Nephron progenitor cell (in vitro differentiated cells): ENCODE data around the gene CAMK1G.

Experiments used
- DNase-seq: peaks from one replicate; pipeline ENCODE4 v3.0.0; 2021
- H3K27ac Mint-ChIP-seq: 2 replicates; pipeline ENCODE4 v1.8.0; 2021; ENCODE audit warnings: mild to moderate bottlenecking, moderate library complexity, mixed read lengths
- H3K27me3 Mint-ChIP-seq: 2 replicates; pipeline ENCODE4 v1.8.0; 2021; ENCODE audit warnings: mild to moderate bottlenecking, low read depth, mixed read lengths; ENCODE audit not compliant: poor library complexity
- H3K36me3 Mint-ChIP-seq: 2 replicates; pipeline ENCODE4 v1.8.0; 2021; ENCODE audit warnings: low read depth, mixed read lengths
- H3K4me1 Mint-ChIP-seq: 2 replicates; pipeline ENCODE4 v1.8.0; 2021; ENCODE audit warnings: mixed read lengths
- H3K4me3 Mint-ChIP-seq: 2 replicates; pipeline ENCODE4 v1.8.0; 2021; ENCODE audit warnings: mild to moderate bottlenecking, moderate library complexity, mixed read lengths
- H3K9me3 Mint-ChIP-seq: 2 replicates; pipeline ENCODE4 v1.8.0; 2021; ENCODE audit warnings: mild to moderate bottlenecking, moderate library complexity, mixed read lengths
- TF ChIP-seq, protein P1 (sequence below): fragments of 200-600 bp; sonication (generic); IDR thresholded peaks from 2 replicates; pipeline ENCODE4 v1.5.0; 2021; ENCODE audit warnings: antibody characterized with exemption

Gene CAMK1G

GRCh38 chr1:209650454-209650853, 66.9 kb downstream of the CAMK1G start:
- no peaks in the 10 kb centered on the region for H3K36me3 Mint-ChIP-seq
- no peaks in the 10 kb centered on the region for H3K9me3 Mint-ChIP-seq
- no peak overlapping the region for H3K27ac Mint-ChIP-seq
- peaks cover 6% of the 10 kb centered on the region for H3K27me3 Mint-ChIP-seq
- H3K4me1 Mint-ChIP-seq, result peaks cover 52% of the 10 kb centered on the region
- no peak for DNase-seq
- TF ChIP-seq, protein P1, sequence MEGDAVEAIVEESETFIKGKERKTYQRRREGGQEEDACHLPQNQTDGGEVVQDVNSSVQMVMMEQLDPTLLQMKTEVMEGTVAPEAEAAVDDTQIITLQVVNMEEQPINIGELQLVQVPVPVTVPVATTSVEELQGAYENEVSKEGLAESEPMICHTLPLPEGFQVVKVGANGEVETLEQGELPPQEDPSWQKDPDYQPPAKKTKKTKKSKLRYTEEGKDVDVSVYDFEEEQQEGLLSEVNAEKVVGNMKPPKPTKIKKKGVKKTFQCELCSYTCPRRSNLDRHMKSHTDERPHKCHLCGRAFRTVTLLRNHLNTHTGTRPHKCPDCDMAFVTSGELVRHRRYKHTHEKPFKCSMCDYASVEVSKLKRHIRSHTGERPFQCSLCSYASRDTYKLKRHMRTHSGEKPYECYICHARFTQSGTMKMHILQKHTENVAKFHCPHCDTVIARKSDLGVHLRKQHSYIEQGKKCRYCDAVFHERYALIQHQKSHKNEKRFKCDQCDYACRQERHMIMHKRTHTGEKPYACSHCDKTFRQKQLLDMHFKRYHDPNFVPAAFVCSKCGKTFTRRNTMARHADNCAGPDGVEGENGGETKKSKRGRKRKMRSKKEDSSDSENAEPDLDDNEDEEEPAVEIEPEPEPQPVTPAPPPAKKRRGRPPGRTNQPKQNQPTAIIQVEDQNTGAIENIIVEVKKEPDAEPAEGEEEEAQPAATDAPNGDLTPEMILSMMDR, result no peak
- H3K4me3 Mint-ChIP-seq, result no peak overlapping the region

- H3K36me3 Mint-ChIP-seq, result no peaks in the 10 kb centered on the region
- H3K9me3 Mint-ChIP-seq, result no peaks in the 10 kb centered on the region
- TF ChIP-seq, protein P1, result no peak
- H3K4me1 Mint-ChIP-seq, result peaks cover 49% of the 10 kb centered on the region
- H3K27me3 Mint-ChIP-seq, result peaks cover 4% of the 10 kb centered on the region
- H3K4me3 Mint-ChIP-seq, result no peak overlapping the region
- H3K27ac Mint-ChIP-seq, result no peak overlapping the region
- no peak for DNase-seq
These were observed 67.6 kb downstream of the CAMK1G start for GRCh38 chr1:209651138-209651587.

DNA sequence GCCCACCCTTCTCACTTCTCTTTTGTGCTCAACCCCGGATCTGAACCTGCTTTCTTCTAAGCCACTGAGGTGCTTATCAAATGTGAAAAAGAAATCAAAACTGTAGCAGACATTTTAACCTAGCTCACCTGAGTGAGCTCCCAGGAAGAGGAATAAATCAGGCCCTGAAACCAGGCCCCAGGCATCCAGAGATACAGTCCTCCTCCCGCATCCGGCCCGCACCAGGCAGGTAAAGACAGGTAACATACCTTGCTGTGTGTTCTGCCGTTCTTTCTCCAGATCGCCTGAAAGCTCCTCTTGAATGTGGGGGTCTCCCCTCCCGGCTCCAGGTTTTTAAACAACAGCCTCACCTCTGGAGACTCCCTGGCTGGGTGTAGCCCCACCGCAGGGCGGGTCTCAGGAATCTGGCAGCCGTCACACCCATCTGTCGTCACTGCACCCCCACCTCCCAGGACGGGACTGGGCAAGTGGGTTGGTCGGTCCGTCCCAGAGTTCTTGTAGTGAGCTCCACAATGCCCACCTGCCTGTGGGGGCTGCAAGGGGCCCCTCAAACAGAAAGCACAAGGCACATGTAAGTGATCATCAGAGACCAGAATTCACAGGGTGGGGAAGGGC, 68.7 kb downstream of the CAMK1G start, which contains the start of gene LAMB3:
Gene LAMB3, minus strand, starts transcription at position 305 of the 615 bp plus-strand sequence. CDS start 1,481 bp downstream, outside the sequence.
- Mint-ChIP-seq H3K27ac (no peak within 1 kb of the TSS), H3K4me1 (peaks cover 42% of the 10 kb centered on the region), H3K36me3 (no peaks in the 10 kb centered on the region), H3K9me3 (no peaks in the 10 kb centered on the region), H3K4me3 (no peak within 1 kb of the TSS), H3K27me3 (peaks cover 6% of the 10 kb centered on the region)
- TF ChIP-seq, protein P1, result no peak
- DNase-seq, result no peak

GRCh38 chr1:209652873-209653401, 69.4 kb downstream of the CAMK1G start:
- H3K27me3 Mint-ChIP-seq, result peaks cover 6% of the 10 kb centered on the region
- H3K27ac Mint-ChIP-seq, result no peak overlapping the region
- no peak for DNase-seq
- H3K4me1 Mint-ChIP-seq, result peaks cover 42% of the 10 kb centered on the region
- H3K4me3 Mint-ChIP-seq, result no peak overlapping the region
- no peaks in the 10 kb centered on the region for H3K9me3 Mint-ChIP-seq
- TF ChIP-seq, protein P1, result no peak
- H3K36me3 Mint-ChIP-seq, result no peaks in the 10 kb centered on the region

- TF ChIP-seq, protein P1, result no peak
- H3K9me3 Mint-ChIP-seq, result no peaks in the 10 kb centered on the region
- H3K27me3 Mint-ChIP-seq, result peaks cover 6% of the 10 kb centered on the region
- H3K27ac Mint-ChIP-seq, result no peak overlapping the region
- H3K4me3 Mint-ChIP-seq, result no peak overlapping the region
- no peaks in the 10 kb centered on the region for H3K36me3 Mint-ChIP-seq
- H3K4me1 Mint-ChIP-seq, result peaks cover 45% of the 10 kb centered on the region
- no peak for DNase-seq
These were observed 70.4 kb downstream of the CAMK1G start for GRCh38 chr1:209653915-209654351.
